Lung (tissue), 12 donors: Measurements from ENCODE around the gene IL1RN. TPM values are rescaled to one million over a fixed set of nuclear protein-coding genes. Genes with fewer than 3 reads are reported as not detected.

Experiments used
- ATAC-seq: fragments of 200-7000 bp; cut with Tn5 transposase; one replicate; pipeline ENCODE4 v1.9.1; 2020; ENCODE audit warnings: moderate number of reproducible peaks; ENCODE audit not compliant: insufficient read depth, low FRiP score
- DNase-seq, 3 donors: peaks; one replicate each; pipeline ENCODE4 v3.0.0-alpha.2; 2013 to 2017
- H3K27ac ChIP-seq, 2 donors: one replicate each; pipeline ENCODE4 v1.5.1; 2013; ENCODE audit warnings: mild to moderate bottlenecking in 2 of 2, moderate library complexity in 2 of 2, control low read depth in 1 of 2, inconsistent platforms in 1 of 2, low read depth in 1 of 2, low read length in 1 of 2
- H3K27me3 ChIP-seq, 3 donors: one replicate each; pipeline ENCODE4 v1.5.1; 2013; ENCODE audit warnings: low read length in 2 of 3; ENCODE audit not compliant: control insufficient read depth in 3 of 3, insufficient read depth in 3 of 3
- H3K36me3 ChIP-seq, 4 donors: one replicate each; pipeline ENCODE4 v1.5.1; 2013; ENCODE audit warnings: low read length in 4 of 4, mild to moderate bottlenecking in 1 of 4, moderate library complexity in 1 of 4; ENCODE audit not compliant: control insufficient read depth in 4 of 4, insufficient read depth in 4 of 4
- H3K4me1 ChIP-seq, 5 donors: one replicate each; pipeline ENCODE4 v1.5.1; 2013; ENCODE audit warnings: low read length in 5 of 5, mild to moderate bottlenecking in 2 of 5, moderate library complexity in 1 of 5; ENCODE audit not compliant: control insufficient read depth in 5 of 5, insufficient read depth in 5 of 5
- H3K4me3 ChIP-seq: one replicate; pipeline ENCODE4 v1.5.1; 2013; ENCODE audit warnings: mild to moderate bottlenecking, control low read depth, moderate library complexity
- H3K9ac ChIP-seq, 2 donors: one replicate each; pipeline ENCODE4 v1.5.1; 2013; ENCODE audit warnings: low read length in 2 of 2, control low read depth in 1 of 2; ENCODE audit not compliant: insufficient read depth in 1 of 2
- H3K9me3 ChIP-seq, 4 donors: one replicate each; pipeline ENCODE4 v1.5.1; 2013; ENCODE audit warnings: low read length in 3 of 4, mild to moderate bottlenecking in 1 of 4, moderate library complexity in 1 of 4; ENCODE audit not compliant: control insufficient read depth in 4 of 4, insufficient read depth in 3 of 4
- WGBS, 2 donors: extraction: QIAGEN DNeasy Blood & Tissue Kit; methylation state at CpG; one replicate each; pipeline ENCODE4 v1.1.7; 2013; 5-methylcytosine and 5-hydroxymethylcytosine counted together
- polyA plus RNA-seq, 2 donors: library from polyadenylated mRNA; stranded (reverse); fragments of 200-250 nt; gene quantifications; one replicate each; pipeline ENCODE4 v1.2.1, GENCODE V29; 2013
- total RNA-seq, 2 donors: library from RNA; depleted of rRNA in 1 of 2; stranded (reverse); fragments of >200 nt in 1 of 2; gene quantifications; one replicate each; pipeline ENCODE4 v1.2.1, GENCODE V29; 2014 to 2021
- TF ChIP-seq, protein P1 (sequence below): IDR thresholded peaks from 2 replicates; pipeline ENCODE4 v1.5.1; 2012; ENCODE audit warnings: mild to moderate bottlenecking; ENCODE audit errors: control extremely low read depth, extremely low read depth
- donor health status: control.
- donor health status: control.
- donor health status: Bipolar disorder and iron deficiency.
- donor health status: healthy.
- donor health status: DM: yes; HTN: yes; CAD: no.

The IL1RN gene
- total and polyA plus RNA-seq, 4 donors, result 9.6 to 850 (median 16.7) TPM

DNA sequence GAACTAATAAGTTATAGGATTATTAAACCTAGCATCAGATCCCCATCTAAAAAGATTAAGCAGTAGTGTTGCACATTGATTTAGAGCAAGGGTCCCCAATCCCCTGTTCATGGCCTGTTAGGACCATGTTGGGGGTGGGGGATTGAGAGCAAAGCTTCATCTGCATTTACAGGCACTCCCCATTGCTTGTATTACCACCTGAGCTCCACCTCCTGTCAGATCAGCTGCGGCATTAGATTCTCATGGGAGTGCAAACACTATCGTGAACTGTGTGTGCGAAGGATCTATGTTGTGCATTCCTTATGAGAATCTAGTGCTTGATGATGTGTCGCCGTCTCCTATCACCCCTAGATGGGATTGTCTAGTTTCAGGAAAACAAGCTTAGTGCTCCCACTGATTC lies 27.9 kb downstream of the IL1RN start:
- no peak overlapping the region for H3K4me3 ChIP-seq
- H3K9ac ChIP-seq, result no peak overlapping the region
- no peak for ATAC-seq
- DNase-seq, result no peak
- no peaks in the 10 kb centered on the region for H3K36me3 ChIP-seq
- 89 to 93% methylated on average over 5 of the region's 5 CpGs for WGBS, 2 donors
- TF ChIP-seq, protein P1, sequence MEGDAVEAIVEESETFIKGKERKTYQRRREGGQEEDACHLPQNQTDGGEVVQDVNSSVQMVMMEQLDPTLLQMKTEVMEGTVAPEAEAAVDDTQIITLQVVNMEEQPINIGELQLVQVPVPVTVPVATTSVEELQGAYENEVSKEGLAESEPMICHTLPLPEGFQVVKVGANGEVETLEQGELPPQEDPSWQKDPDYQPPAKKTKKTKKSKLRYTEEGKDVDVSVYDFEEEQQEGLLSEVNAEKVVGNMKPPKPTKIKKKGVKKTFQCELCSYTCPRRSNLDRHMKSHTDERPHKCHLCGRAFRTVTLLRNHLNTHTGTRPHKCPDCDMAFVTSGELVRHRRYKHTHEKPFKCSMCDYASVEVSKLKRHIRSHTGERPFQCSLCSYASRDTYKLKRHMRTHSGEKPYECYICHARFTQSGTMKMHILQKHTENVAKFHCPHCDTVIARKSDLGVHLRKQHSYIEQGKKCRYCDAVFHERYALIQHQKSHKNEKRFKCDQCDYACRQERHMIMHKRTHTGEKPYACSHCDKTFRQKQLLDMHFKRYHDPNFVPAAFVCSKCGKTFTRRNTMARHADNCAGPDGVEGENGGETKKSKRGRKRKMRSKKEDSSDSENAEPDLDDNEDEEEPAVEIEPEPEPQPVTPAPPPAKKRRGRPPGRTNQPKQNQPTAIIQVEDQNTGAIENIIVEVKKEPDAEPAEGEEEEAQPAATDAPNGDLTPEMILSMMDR, result no peak
- H3K27ac ChIP-seq, result no peak overlapping the region
- H3K9me3 ChIP-seq, result no peaks in the 10 kb centered on the region
- peaks cover 0 to 19% (median 0%) of the 10 kb centered on the region in 5 donors for H3K4me1 ChIP-seq
- H3K27me3 ChIP-seq, result no peaks in the 10 kb centered on the region

GRCh38 chr2:113156278-113157117 lies 29.1 kb downstream of the IL1RN start:
- 55 to 63% methylated on average over 10 of the region's 10 CpGs for WGBS, 2 donors
- DNase-seq (no peak), ATAC-seq (no peak)
- no peaks in the 10 kb centered on the region for H3K27me3 ChIP-seq
- H3K9ac ChIP-seq, result peak overlapping the region in 1 of 2 donors; percentile 71
- H3K36me3 ChIP-seq, result no peaks in the 10 kb centered on the region
- peak overlapping the region in 1 of 2 donors; percentile 54 for H3K27ac ChIP-seq
- TF ChIP-seq, protein P1, result no peak
- no peaks in the 10 kb centered on the region for H3K9me3 ChIP-seq
- no peak overlapping the region for H3K4me3 ChIP-seq
- peaks cover 0 to 19% (median 0%) of the 10 kb centered on the region in 5 donors for H3K4me1 ChIP-seq

GRCh38 chr2:113157118-113157896 lies 29.9 kb downstream of the IL1RN start:
- 1 to 4% methylated on average over 63 to 92 of the region's 92 CpGs for WGBS, 2 donors
- Histone ChIP-seq H3K36me3 (no peaks in the 10 kb centered on the region), H3K4me1 (peaks cover 0 to 19% (median 0%) of the 10 kb centered on the region in 5 donors), H3K9ac (peak overlapping the region; percentile 28 to 71), H3K27ac (peak overlapping the region in 1 of 2 donors; percentile 91), H3K4me3 (peak overlapping the region; percentile 56), H3K9me3 (no peaks in the 10 kb centered on the region), H3K27me3 (no peaks in the 10 kb centered on the region)
- DNase-seq (peak; percentile 42 to 77 (median 77)), ATAC-seq (peak; percentile 83)
- TF ChIP-seq, protein P1, result no peak
